SK-N-SH (cell line): ENCODE results near the gene TNFRSF18.

Experiments used
- CTCF ChIP-seq: fragments of 200-600 bp; sonication (generic); IDR thresholded peaks from 2 replicates; pipeline ENCODE4 v1.6.1; 2017; ENCODE audit warnings: antibody characterized with exemption, mild to moderate bottlenecking, moderate library complexity
- EP300 ChIP-seq, 2 experiments: IDR thresholded peaks; 2 replicates each; pipeline versions ENCODE4 v1.4.0 to v1.6.1; 2012; ENCODE audit warnings: borderline replicate concordance in 1 of 2, low read depth in 1 of 2, low read length in 1 of 2
- EZH2phosphoT487 ChIP-seq: fragments of 200-600 bp; sonication (generic); IDR thresholded peaks from 2 replicates; pipeline ENCODE4 v1.6.1; 2017; ENCODE audit warnings: low read depth, mixed run types, mild to moderate bottlenecking, antibody characterized with exemption, moderate library complexity, borderline replicate concordance
- MAX ChIP-seq: IDR thresholded peaks from 2 replicates; pipeline ENCODE4 v1.4.0; 2012; ENCODE audit warnings: low read depth
- MXI1 ChIP-seq: IDR thresholded peaks from 2 replicates; pipeline ENCODE4 v1.6.1; 2012; ENCODE audit warnings: mild to moderate bottlenecking, low read depth, low read length, improper control_type of control experiment
- POLR2AphosphoS5 ChIP-seq: IDR thresholded peaks from 2 replicates; pipeline ENCODE4 v1.6.1; 2012; ENCODE audit warnings: low read depth, low read length
- RAD21 ChIP-seq: IDR thresholded peaks from 2 replicates; pipeline ENCODE4 v1.6.1; 2012; ENCODE audit warnings: mild to moderate bottlenecking, low read length
- YY1 ChIP-seq: IDR thresholded peaks from 2 replicates; pipeline ENCODE4 v1.4.0; 2012; ENCODE audit warnings: low read depth, mild to moderate bottlenecking
- TF ChIP-seq, protein P1 (sequence below): IDR thresholded peaks from 2 replicates; pipeline ENCODE4 v1.6.1; 2012; ENCODE audit warnings: mild to moderate bottlenecking, low read depth, low read length, moderate library complexity

DNA sequence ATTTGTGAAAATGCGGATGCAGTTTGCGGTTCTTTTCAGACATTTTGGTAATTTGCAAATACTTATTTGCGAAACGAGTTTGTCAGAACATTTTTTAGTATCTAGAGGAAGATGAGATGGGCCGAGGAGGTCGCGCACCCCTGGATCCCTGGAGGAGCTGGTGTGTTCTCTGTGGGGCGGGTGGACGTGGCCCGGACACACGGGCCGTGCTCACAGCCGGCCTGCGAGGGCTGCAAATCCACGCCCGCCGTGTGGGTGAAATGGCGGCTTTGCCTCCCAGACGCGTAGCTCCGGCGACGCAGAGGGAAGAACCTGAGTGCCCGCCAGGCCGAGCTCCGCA is 42.1 kb downstream of the TNFRSF18 start:
- TF ChIP-seq POLR2AphosphoS5 (no peak), CTCF (no peak), EP300 (IDR thresholded peaks at IDR 0.05; ENCODE audit: borderline replicate concordance in 1 of 2, low read depth in 1 of 2, low read length in 1 of 2) (no peak), MAX (no peak), EZH2phosphoT487 (no peak), RAD21 (no peak), YY1 (no peak), MXI1 (no peak)
- TF ChIP-seq, protein P1, sequence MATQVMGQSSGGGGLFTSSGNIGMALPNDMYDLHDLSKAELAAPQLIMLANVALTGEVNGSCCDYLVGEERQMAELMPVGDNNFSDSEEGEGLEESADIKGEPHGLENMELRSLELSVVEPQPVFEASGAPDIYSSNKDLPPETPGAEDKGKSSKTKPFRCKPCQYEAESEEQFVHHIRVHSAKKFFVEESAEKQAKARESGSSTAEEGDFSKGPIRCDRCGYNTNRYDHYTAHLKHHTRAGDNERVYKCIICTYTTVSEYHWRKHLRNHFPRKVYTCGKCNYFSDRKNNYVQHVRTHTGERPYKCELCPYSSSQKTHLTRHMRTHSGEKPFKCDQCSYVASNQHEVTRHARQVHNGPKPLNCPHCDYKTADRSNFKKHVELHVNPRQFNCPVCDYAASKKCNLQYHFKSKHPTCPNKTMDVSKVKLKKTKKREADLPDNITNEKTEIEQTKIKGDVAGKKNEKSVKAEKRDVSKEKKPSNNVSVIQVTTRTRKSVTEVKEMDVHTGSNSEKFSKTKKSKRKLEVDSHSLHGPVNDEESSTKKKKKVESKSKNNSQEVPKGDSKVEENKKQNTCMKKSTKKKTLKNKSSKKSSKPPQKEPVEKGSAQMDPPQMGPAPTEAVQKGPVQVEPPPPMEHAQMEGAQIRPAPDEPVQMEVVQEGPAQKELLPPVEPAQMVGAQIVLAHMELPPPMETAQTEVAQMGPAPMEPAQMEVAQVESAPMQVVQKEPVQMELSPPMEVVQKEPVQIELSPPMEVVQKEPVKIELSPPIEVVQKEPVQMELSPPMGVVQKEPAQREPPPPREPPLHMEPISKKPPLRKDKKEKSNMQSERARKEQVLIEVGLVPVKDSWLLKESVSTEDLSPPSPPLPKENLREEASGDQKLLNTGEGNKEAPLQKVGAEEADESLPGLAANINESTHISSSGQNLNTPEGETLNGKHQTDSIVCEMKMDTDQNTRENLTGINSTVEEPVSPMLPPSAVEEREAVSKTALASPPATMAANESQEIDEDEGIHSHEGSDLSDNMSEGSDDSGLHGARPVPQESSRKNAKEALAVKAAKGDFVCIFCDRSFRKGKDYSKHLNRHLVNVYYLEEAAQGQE: no peak
